IMR-90 (cell line): ENCODE results near the gene SDC4. TPM values are rescaled to one million over a fixed set of nuclear protein-coding genes. Genes with fewer than 3 reads are reported as not detected.

ENCODE experiments used
- ELK1 ChIP-seq: fragments of 150-350 bp; IDR thresholded peaks from 2 replicates; pipeline ENCODE4 v1.6.1; 2016; ENCODE audit warnings: low read depth, mild to moderate bottlenecking, low read length, moderate library complexity, borderline replicate concordance
- MAZ ChIP-seq: IDR thresholded peaks from 2 replicates; pipeline ENCODE4 v1.6.1; 2012; ENCODE audit warnings: low read depth, mild to moderate bottlenecking, low read length, improper control_type of control experiment, moderate library complexity, borderline replicate concordance
- SMC3 ChIP-seq: fragments of 150-350 bp; IDR thresholded peaks from 2 replicates; pipeline ENCODE4 v1.6.1; 2016; ENCODE audit warnings: low read depth, mild to moderate bottlenecking, antibody characterized with exemption, low read length, moderate library complexity
- polyA plus RNA-seq, 3 experiments: library from polyadenylated mRNA; depleted of rRNA; stranded (reverse); fragments of >200 nt; gene quantifications; 2 replicates each; pipeline ENCODE4 v1.2.3, GENCODE V29; 2012; ENCODE audit warnings: low replicate concordance in 1 of 3
- total RNA-seq: library from RNA; depleted of rRNA; stranded (reverse); fragments of >200 nt; gene quantifications from 2 replicates; pipeline ENCODE4 v1.2.3, GENCODE V29; 2012
- TF ChIP-seq, protein P1 (sequence below): conservative IDR thresholded peaks from 2 replicates; pipeline ENCODE4 v1.5.1; 2012; ENCODE audit warnings: mild to moderate bottlenecking, low read depth, low read length, improper control_type of control experiment

The SDC4 gene
- total and polyA plus RNA-seq, 2 of the 4 experiments (the other 2 are of a cell fraction) = 203 to 265 TPM

DNA sequence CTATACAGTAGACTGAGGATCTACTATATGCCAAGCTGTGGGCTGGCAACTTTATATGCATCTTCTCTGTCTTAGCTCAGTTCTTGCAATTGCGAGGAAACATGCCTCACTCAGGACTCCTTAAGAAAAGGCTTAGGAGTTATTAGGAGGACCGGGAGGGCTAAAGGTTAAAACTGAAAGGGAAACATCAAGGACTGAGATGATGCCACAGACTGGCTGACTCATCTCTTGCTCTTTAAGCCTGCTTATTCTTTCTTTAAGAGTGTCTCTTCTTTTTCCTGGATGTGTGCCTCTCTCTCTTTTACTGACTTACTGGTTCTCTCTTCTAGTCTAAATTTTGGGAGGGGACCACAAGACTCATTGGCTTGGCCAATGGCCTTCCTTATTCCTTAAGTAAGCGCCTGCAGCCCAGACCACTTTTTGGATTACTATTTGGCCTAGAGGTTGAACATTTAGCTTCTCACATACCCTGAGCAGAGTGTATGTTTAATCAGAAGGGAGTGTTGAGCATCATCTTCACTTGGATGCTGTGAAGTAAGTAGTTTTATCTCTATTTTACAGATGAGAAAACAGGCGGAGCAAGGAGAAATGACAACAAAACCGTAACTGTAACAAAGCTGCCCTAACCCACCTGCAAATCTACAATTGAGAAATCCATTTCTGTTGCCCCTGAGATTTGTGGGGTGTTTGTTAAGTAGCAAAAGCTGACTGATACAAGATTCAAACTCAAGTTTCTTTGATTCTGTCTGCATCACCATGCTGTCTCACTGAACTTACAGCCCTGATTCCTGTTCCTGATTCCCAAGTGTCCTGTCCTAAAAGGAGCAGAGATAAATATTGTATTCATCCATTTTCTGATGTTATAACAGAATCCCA, 7.2 kb upstream of the SDC4 start (continued):
- no peak for TF ChIP-seq ELK1
- no peak for TF ChIP-seq SMC3
- TF ChIP-seq, protein P1, sequence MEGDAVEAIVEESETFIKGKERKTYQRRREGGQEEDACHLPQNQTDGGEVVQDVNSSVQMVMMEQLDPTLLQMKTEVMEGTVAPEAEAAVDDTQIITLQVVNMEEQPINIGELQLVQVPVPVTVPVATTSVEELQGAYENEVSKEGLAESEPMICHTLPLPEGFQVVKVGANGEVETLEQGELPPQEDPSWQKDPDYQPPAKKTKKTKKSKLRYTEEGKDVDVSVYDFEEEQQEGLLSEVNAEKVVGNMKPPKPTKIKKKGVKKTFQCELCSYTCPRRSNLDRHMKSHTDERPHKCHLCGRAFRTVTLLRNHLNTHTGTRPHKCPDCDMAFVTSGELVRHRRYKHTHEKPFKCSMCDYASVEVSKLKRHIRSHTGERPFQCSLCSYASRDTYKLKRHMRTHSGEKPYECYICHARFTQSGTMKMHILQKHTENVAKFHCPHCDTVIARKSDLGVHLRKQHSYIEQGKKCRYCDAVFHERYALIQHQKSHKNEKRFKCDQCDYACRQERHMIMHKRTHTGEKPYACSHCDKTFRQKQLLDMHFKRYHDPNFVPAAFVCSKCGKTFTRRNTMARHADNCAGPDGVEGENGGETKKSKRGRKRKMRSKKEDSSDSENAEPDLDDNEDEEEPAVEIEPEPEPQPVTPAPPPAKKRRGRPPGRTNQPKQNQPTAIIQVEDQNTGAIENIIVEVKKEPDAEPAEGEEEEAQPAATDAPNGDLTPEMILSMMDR = no peak
- TF ChIP-seq MAZ = no peak
